Neural cell (in vitro differentiated cells): ENCODE data around the gene IQGAP2. TPM values are rescaled to one million over a fixed set of nuclear protein-coding genes. Genes with fewer than 3 reads are reported as not detected.

Experiments used
- H2AFZ ChIP-seq: fragments of 200-600, 300-800 bp; sonication (generic), shearing (Covaris generic); 2 replicates; pipeline ENCODE4 v1.6.0; 2014; ENCODE audit warnings: low read depth, mild to moderate bottlenecking, antibody characterized with exemption, low read length, moderate library complexity
- H3F3A ChIP-seq: fragments of 200-600 bp; shearing (Covaris generic); 2 replicates; pipeline ENCODE4 v1.6.1; 2016; ENCODE audit warnings: mild to moderate bottlenecking, moderate library complexity, mixed read lengths, antibody characterized with exemption, low read length; ENCODE audit not compliant: insufficient read depth, poor library complexity, severe bottlenecking
- H3K27ac ChIP-seq: fragments of 200-600, 300-800 bp; sonication (generic), shearing (Covaris generic); 2 replicates; pipeline ENCODE4 v1.5.1; 2014; ENCODE audit warnings: mild to moderate bottlenecking, low read length, moderate library complexity
- H3K27me3 ChIP-seq: fragments of 300-800, 200-600 bp; sonication (generic), shearing (Covaris generic); 2 replicates; pipeline ENCODE4 v1.6.0; 2014; ENCODE audit warnings: mild to moderate bottlenecking, low read depth, low read length, moderate library complexity; ENCODE audit not compliant: insufficient read depth
- H3K36me3 ChIP-seq: fragments of 300-800, 200-600 bp; sonication (generic), shearing (Covaris generic); 2 replicates; pipeline ENCODE4 v1.5.1; 2014; ENCODE audit warnings: mild to moderate bottlenecking, antibody characterized with exemption, low read length, moderate library complexity; ENCODE audit not compliant: insufficient read depth
- H3K4me2 ChIP-seq: fragments of 300-800, 200-600 bp; sonication (generic), shearing (Covaris generic); 2 replicates; pipeline ENCODE4 v1.6.0; 2014; ENCODE audit warnings: mild to moderate bottlenecking, low read length
- H3K4me3 ChIP-seq: fragments of 300-800, 200-600 bp; sonication (generic), shearing (Covaris generic); 2 replicates; pipeline ENCODE4 v1.5.1; 2014; ENCODE audit warnings: mild to moderate bottlenecking, low read length, moderate library complexity
- H3K79me2 ChIP-seq: fragments of 200-600 bp; shearing (Covaris generic); replicated peaks from 2 replicates; pipeline ENCODE4 v1.6.0; 2014; ENCODE audit warnings: mild to moderate bottlenecking, low read length, moderate library complexity; ENCODE audit not compliant: insufficient read depth
- H3K9ac ChIP-seq: fragments of 300-800, 200-600 bp; sonication (generic), shearing (Covaris generic); 2 replicates; pipeline ENCODE4 v1.6.1; 2016; ENCODE audit warnings: mild to moderate bottlenecking, low read length, mixed read lengths
- H3K9me2 ChIP-seq: fragments of 200-600 bp; shearing (Covaris generic); 2 replicates; pipeline ENCODE4 v1.6.1; 2016; ENCODE audit warnings: mild to moderate bottlenecking, low read length, mixed read lengths; ENCODE audit not compliant: insufficient read depth
- H3K9me3 ChIP-seq: fragments of 200-600, 300-800 bp; sonication (generic), shearing (Covaris generic); 2 replicates; pipeline ENCODE4 v1.6.1; 2016; ENCODE audit warnings: mild to moderate bottlenecking, mixed run types, low read length, moderate library complexity, mixed read lengths
- H4K20me1 ChIP-seq: fragments of 200-600 bp; shearing (Covaris generic); 2 replicates; pipeline ENCODE4 v1.6.1; 2016; ENCODE audit warnings: mild to moderate bottlenecking, mixed run types; ENCODE audit not compliant: insufficient read depth
- CTCF ChIP-seq: fragments of 450-650 bp; IDR thresholded peaks from 2 replicates; pipeline ENCODE4 v1.5.1; 2014; ENCODE audit warnings: antibody characterized with exemption, mild to moderate bottlenecking, moderate library complexity; ENCODE audit not compliant: poor library complexity, severe bottlenecking
- EP300 ChIP-seq: fragments of 450-650 bp; conservative IDR thresholded peaks from 2 replicates; pipeline ENCODE4 v1.6.1; 2014; ENCODE audit warnings: antibody characterized with exemption, mild to moderate bottlenecking, moderate library complexity; ENCODE audit not compliant: poor library complexity, severe bottlenecking
- EZH2 ChIP-seq: fragments of 200-600, 300-800 bp; shearing (Covaris generic), sonication (generic); IDR thresholded peaks from 2 replicates; pipeline ENCODE4 v1.6.1; 2014; ENCODE audit warnings: antibody characterized with exemption, low read length, borderline replicate concordance, mild to moderate bottlenecking; ENCODE audit not compliant: insufficient read depth, poor library complexity, severe bottlenecking
- MXI1 ChIP-seq: fragments of 450-650 bp; conservative IDR thresholded peaks from 2 replicates; pipeline ENCODE4 v1.6.1; 2014; ENCODE audit warnings: antibody characterized with exemption, mild to moderate bottlenecking; ENCODE audit not compliant: poor library complexity, severe bottlenecking
- POLR2AphosphoS5 ChIP-seq: IDR thresholded peaks from 2 replicates; pipeline ENCODE4 v1.6.1; 2012
- RAD21 ChIP-seq: fragments of 450-650 bp; conservative IDR thresholded peaks from 2 replicates; pipeline ENCODE4 v1.6.1; 2014; ENCODE audit warnings: antibody characterized with exemption, mild to moderate bottlenecking, moderate library complexity
- REST ChIP-seq: IDR thresholded peaks from 2 replicates; pipeline ENCODE4 v1.6.1; 2012; ENCODE audit warnings: borderline replicate concordance
- SMC3 ChIP-seq: fragments of 450-650 bp; conservative IDR thresholded peaks from 2 replicates; pipeline ENCODE4 v1.6.1; 2014; ENCODE audit warnings: antibody characterized with exemption, mild to moderate bottlenecking, moderate library complexity; ENCODE audit not compliant: poor library complexity
- TAF1 ChIP-seq: IDR thresholded peaks from 2 replicates; pipeline ENCODE4 v1.6.1; 2012; ENCODE audit warnings: low read depth
- polyA plus RNA-seq: library from polyadenylated mRNA; depleted of rRNA; stranded (reverse); fragments of >200 nt; gene quantifications from 2 replicates; pipeline ENCODE4 v1.2.3, GENCODE V29; 2014

Gene IQGAP2
- polyA plus RNA-seq, 1 donor from 2014 or later = 5.2 TPM

- H3K9me2 ChIP-seq = no peaks in the 10 kb centered on the region
- no peaks in the 10 kb centered on the region for H3K79me2 ChIP-seq
- no peak for TF ChIP-seq CTCF
- no peaks in the 10 kb centered on the region for H3K27me3 ChIP-seq
- no peak overlapping the region for H3K4me3 ChIP-seq
- no peak overlapping the region for H2AFZ ChIP-seq
- no peak overlapping the region for H3K4me2 ChIP-seq
- no peaks in the 10 kb centered on the region for H3K36me3 ChIP-seq
- H3K9me3 ChIP-seq = no peaks in the 10 kb centered on the region
- H3K9ac ChIP-seq = no peak overlapping the region
- H3F3A ChIP-seq = no peaks in the 10 kb centered on the region
- H3K27ac ChIP-seq = no peak overlapping the region
- H4K20me1 ChIP-seq = no peaks in the 10 kb centered on the region
These were observed 48.1 kb downstream of the IQGAP2 start for GRCh38 chr5:76451031-76451701.

- H3K9me2 ChIP-seq = no peaks in the 10 kb centered on the region
- H3K27me3 ChIP-seq = no peaks in the 10 kb centered on the region
- H4K20me1 ChIP-seq = no peaks in the 10 kb centered on the region
- no peak overlapping the region for H3K4me2 ChIP-seq
- H3K36me3 ChIP-seq = no peaks in the 10 kb centered on the region
- TF ChIP-seq MXI1 = no peak
- TF ChIP-seq POLR2AphosphoS5 = no peak
- no peak for TF ChIP-seq EZH2
- TF ChIP-seq CTCF = no peak
- no peak for TF ChIP-seq EP300
- TF ChIP-seq SMC3 = no peak
- no peak for TF ChIP-seq TAF1
- H3K79me2 ChIP-seq = no peaks in the 10 kb centered on the region
- no peak overlapping the region for H2AFZ ChIP-seq
- no peaks in the 10 kb centered on the region for H3F3A ChIP-seq
- H3K9me3 ChIP-seq = no peaks in the 10 kb centered on the region
- no peak overlapping the region for H3K4me3 ChIP-seq
- no peak overlapping the region for H3K27ac ChIP-seq
- H3K9ac ChIP-seq = no peak overlapping the region
These were observed 52.5 kb downstream of the IQGAP2 start for GRCh38 chr5:76455531-76456133.

- H3K27ac ChIP-seq = no peak overlapping the region
- H3K27me3 ChIP-seq = no peaks in the 10 kb centered on the region
- H3K79me2 ChIP-seq = no peaks in the 10 kb centered on the region
- no peaks in the 10 kb centered on the region for H3K36me3 ChIP-seq
- no peaks in the 10 kb centered on the region for H3F3A ChIP-seq
- H3K4me3 ChIP-seq = no peak overlapping the region
- no peak overlapping the region for H3K9ac ChIP-seq
- H3K9me3 ChIP-seq = no peaks in the 10 kb centered on the region
- TF ChIP-seq MXI1 (no peak), CTCF (no peak), REST (no peak), RAD21 (no peak), EP300 (no peak), EZH2 (no peak), POLR2AphosphoS5 (no peak), SMC3 (no peak), TAF1 (no peak)
- no peaks in the 10 kb centered on the region for H3K9me2 ChIP-seq
- no peak overlapping the region for H3K4me2 ChIP-seq
- no peak overlapping the region for H2AFZ ChIP-seq
- no peaks in the 10 kb centered on the region for H4K20me1 ChIP-seq
These were observed 53.2 kb downstream of the IQGAP2 start for GRCh38 chr5:76456258-76456657.
